GM18951 (cell line): Measurements from ENCODE around the gene MYO1D.
A peak's percentile ranks its signal among the peaks of the same experiment; 100 is the strongest.

Experiments
- POLR2A ChIP-seq: IDR thresholded peaks from 4 replicates; pipeline ENCODE4 v1.6.1; 2011; ENCODE audit warnings: mild to moderate bottlenecking; ENCODE audit not compliant: insufficient read length, insufficient read depth; ENCODE audit errors: extremely low read depth
- in situ Hi-C: fragments of 300-500 bp; cut with MboI; formaldehyde crosslinking; loops from one replicate; pipeline ENCODE4 v1.12.0; 2022; ENCODE audit warnings: low sequenced_read_pairs, mixed read lengths, inconsistent platforms; ENCODE audit not compliant: unreplicated experiment

Gene MYO1D

GRCh38 chr17:32520104-32520701 lies 356.7 kb downstream of the MYO1D start:
- TF ChIP-seq POLR2A = peak; percentile 48
- in situ Hi-C loops = loop anchor here (10.0 kb wide), 1 partner anchor 85 kb away; no protein-coding TSS in a partner anchor

- TF ChIP-seq POLR2A = peak; percentile 19
- in situ Hi-C loops = loop anchor here (10.0 kb wide), 1 partner anchor 85 kb away; no protein-coding TSS in a partner anchor
These were observed 357.5 kb downstream of the MYO1D start for GRCh38 chr17:32519228-32520103.

GRCh38 chr17:32518646-32519227 lies 358.2 kb downstream of the MYO1D start:
- TF ChIP-seq POLR2A = no peak
- in situ Hi-C loops = no loop called here

GRCh38 chr17:32517982-32518381 lies 358.9 kb downstream of the MYO1D start:
- no peak for TF ChIP-seq POLR2A
- in situ Hi-C loops = no loop called here

- no peak for TF ChIP-seq POLR2A
These were observed 359.8 kb downstream of the MYO1D start for GRCh38 chr17:32516940-32517701.

GRCh38 chr17:32516450-32516849 lies 360.5 kb downstream of the MYO1D start:
- no peak for TF ChIP-seq POLR2A
- in situ Hi-C loops = no loop called here

More at GRCh38 chr17:32516940-32517701, 359.8 kb downstream of the MYO1D start:
- in situ Hi-C loops = no loop called here

- in situ Hi-C loops = no loop called here
- no peak for TF ChIP-seq POLR2A
These were observed 361.1 kb downstream of the MYO1D start for GRCh38 chr17:32515677-32516383.

GRCh38 chr17:32514606-32515005 lies 362.3 kb downstream of the MYO1D start:
- TF ChIP-seq POLR2A = no peak
- in situ Hi-C loops = no loop called here

GRCh38 chr17:32513579-32513978 lies 363.3 kb downstream of the MYO1D start:
- no peak for TF ChIP-seq POLR2A
- in situ Hi-C loops = no loop called here

GRCh38 chr17:32512328-32512727 lies 364.6 kb downstream of the MYO1D start:
- in situ Hi-C loops = no loop called here
- no peak for TF ChIP-seq POLR2A

- no peak for TF ChIP-seq POLR2A
- in situ Hi-C loops = no loop called here
These were observed 366.5 kb downstream of the MYO1D start for GRCh38 chr17:32510466-32510865.

- in situ Hi-C loops = no loop called here
These were observed 368.0 kb downstream of the MYO1D start for GRCh38 chr17:32508926-32509325.

GRCh38 chr17:32504166-32504990 lies 372.5 kb downstream of the MYO1D start:
- in situ Hi-C loops = no loop called here
- no peak for TF ChIP-seq POLR2A

More at GRCh38 chr17:32508926-32509325, 368.0 kb downstream of the MYO1D start:
- no peak for TF ChIP-seq POLR2A
